Measurements from ENCODE around the gene ALPP.
"Not testable (repeated sequence)": the region's sequence is repeated elsewhere in the genome, so short reads cannot be mapped to it uniquely, and the experiment has no call there.

Gene ALPP

DNA sequence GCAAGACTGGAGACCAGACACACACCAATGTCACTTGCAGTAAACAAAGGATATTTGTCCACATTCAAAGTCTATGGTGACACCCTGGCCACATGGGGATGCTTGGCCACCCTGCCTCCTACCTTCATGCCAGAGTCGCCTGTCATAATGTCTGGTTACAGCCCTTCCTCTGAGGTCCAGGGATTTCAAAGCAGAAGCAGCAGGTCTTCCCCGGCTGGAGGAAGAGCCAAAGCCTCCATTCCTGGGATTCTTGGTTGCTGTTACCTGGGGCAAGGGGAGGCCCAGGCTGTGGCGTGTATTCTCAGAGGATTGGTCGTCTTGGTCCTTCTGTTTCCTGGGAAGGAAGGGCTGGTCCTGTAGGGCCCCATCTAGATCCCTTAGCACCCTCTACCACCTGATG, 2.3 kb upstream of the ALPP start:
- TF ChIP-seq CTCF (IDR thresholded peaks at IDR 0.05; ENCODE audit: insufficient read depth, low read depth, low read length, missing control alignments), result no peak
- no peak overlapping the region for H3K4me3 ChIP-seq (ENCODE audit: low read depth, low read length)
- DNase-seq (ENCODE audit: low read depth), result no peak

DNA sequence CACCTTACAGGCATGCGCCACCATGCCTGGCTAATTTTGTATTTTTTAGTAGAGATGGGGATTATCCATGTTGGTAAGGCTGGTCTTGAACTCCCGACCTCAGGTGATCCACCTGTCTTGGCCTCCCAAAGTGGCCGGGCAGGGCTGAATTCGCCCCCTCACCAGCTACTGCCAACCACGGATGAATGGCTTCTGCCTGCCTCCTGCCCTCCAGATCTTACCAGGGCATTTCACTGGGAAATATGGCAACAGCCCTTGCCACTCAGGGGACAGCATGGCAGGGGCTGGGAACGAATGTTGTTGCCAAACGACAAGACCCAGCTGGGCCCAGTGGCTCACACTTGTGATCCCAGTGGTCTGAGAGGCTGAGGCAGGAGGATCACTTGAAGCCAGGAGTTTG, 1.8 kb upstream of the ALPP start:
- no peak overlapping the region for H3K4me3 ChIP-seq (ENCODE audit: low read depth, low read length)
- TF ChIP-seq CTCF (IDR thresholded peaks at IDR 0.05; ENCODE audit: insufficient read depth, low read depth, low read length, missing control alignments), result no peak
- DNase-seq (ENCODE audit: low read depth), result no peak

GRCh38 chr2:232377319-232377718, 1.2 kb upstream of the ALPP start:
- DNase-seq (ENCODE audit: low read depth), result no peak
- H3K4me3 ChIP-seq (ENCODE audit: low read depth, low read length), result no peak overlapping the region
- TF ChIP-seq CTCF (IDR thresholded peaks at IDR 0.05; ENCODE audit: insufficient read depth, low read depth, low read length, missing control alignments), result no peak

DNA sequence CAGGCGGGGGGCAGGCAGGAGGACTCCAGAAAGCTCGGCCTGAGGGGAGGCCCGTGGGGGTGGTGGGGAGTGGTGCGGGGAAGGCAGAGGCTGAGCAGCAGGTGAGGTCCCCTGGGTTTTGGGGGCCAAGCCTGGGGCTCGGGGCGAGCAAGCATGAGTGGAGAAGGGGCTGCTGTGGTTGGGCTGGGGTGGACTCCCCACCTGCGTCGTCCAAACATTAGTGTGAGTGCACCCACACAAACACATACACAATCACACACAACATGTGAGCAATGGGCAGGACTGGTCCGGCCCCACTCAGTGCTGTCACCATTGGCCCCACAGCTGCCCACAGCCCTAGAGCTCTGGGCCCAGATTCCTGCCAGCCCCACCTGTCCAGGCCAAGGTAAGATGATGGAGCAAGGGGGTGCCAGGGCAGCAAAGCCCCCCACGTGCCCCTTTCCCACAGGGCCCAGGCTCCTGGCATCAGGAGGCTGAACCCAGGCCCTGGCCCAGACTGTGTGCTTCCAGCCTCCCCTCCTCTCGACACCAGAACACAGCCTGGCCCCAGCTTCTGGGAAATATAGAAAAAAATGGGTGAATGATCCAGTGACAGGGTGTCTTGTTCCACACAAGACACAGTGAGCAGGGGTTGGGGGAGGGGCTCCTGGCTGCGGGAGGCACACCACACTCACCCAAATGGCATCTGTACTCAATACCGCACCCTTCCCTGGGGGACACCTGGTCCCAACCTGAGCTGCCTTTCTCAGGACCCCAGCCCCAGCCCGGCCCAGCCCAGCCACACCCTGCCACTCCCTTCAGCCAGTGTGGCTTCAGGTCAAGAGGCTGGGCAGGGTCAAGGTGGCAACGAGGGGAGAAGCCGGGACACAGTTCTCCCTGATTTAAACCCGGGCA, 463 bp upstream of the ALPP start:
- no peak for DNase-seq (ENCODE audit: low read depth)
- no peak overlapping the region for H3K4me3 ChIP-seq (ENCODE audit: low read depth, low read length)

DNA sequence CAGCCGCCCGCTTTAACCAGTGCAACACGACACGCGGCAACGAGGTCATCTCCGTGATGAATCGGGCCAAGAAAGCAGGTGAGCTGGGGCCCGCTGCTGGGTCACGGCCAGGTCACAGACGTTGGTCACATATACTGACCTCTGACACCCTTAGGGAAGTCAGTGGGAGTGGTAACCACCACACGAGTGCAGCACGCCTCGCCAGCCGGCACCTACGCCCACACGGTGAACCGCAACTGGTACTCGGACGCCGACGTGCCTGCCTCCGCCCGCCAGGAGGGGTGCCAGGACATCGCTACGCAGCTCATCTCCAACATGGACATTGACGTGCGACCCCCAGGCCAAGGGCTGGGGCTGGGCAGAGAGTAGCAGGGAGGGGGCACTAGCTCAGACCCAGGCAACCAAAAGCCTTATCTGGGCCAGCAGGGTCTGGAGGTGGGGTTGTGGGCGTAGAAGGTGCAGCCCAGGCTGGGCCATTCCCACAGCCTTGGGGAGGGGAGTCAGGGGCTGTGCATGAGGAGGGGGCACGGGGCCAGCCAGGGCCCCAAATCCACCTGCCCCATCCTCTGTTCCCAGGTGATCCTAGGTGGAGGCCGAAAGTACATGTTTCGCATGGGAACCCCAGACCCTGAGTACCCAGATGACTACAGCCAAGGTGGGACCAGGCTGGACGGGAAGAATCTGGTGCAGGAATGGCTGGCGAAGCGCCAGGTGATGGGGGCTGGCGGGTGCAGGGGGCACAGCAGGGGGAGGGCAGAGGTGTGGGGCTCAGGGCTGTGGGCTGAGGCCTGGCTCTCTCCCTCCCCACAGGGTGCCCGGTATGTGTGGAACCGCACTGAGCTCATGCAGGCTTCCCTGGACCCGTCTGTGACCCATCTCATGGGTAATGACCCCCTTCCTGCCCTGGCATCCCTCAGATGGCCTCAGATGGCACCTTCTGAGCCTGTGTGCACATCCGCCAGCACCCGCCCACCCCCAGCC, 1.3 kb downstream of the ALPP start:
- DNase-seq (ENCODE audit: low read depth); H3K4me3 ChIP-seq (ENCODE audit: low read depth, low read length): not testable (repeated sequence)

More for the DNA sequence above, 463 bp upstream of the ALPP start:
- no peak for TF ChIP-seq CTCF (IDR thresholded peaks at IDR 0.05; ENCODE audit: insufficient read depth, low read depth, low read length, missing control alignments)

- not testable (repeated sequence) for DNase-seq (ENCODE audit: low read depth)
Measured at GRCh38 chr2:232381204-232382031, 2.9 kb downstream of the ALPP start.

DNA sequence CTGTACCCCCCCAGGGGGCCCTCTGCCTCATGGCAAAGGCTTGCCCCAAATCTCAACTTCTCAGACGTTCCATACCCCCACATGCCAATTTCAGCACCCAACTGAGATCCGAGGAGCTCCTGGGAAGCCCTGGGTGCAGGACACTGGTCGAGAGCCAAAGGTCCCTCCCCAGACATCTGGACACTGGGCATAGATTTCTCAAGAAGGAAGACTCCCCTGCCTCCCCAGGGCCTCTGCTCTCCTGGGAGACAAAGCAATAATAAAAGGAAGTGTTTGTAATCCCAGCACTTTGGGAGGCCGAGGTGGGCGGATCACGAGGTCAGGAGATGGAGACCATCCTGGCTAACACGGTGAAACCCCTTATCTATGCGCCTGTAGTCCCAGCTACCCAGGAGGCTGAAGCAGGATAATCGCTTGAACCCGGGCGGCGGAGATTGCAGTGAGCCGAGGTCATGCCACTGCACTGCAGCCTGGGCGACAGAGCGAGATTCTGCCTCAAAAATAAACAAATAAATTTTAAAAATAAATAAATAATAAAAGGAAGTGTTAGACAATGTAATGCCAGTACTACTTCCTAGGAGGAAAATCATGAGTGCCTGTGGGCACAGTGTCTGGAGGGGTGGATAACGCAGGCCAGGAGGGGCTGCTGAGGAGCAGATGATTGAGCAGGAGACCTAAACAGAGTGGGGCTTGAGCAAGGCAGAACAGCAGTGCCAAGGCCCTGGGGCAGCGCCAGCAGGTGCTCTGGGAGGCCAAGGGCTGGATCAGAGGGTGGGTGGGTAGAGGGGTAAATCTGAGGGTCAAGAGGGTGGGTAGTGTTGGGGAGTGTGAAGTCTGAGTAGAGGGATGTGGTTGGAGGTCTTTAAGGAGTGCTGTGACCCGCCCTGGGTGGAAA, 4.0 kb downstream of the ALPP start:
- DNase-seq (ENCODE audit: low read depth), result no peak
- TF ChIP-seq CTCF (IDR thresholded peaks at IDR 0.05; ENCODE audit: insufficient read depth, low read depth, low read length, missing control alignments), result no peak

More at GRCh38 chr2:232381204-232382031, 2.9 kb downstream of the ALPP start:
- not testable (repeated sequence) for H3K4me3 ChIP-seq (ENCODE audit: low read depth, low read length)

More for the DNA sequence above, 4.0 kb downstream of the ALPP start:
- H3K4me3 ChIP-seq (ENCODE audit: low read depth, low read length), result no peak overlapping the region

Data from GM12865 (cell line).